SK-N-SH (cell line): ENCODE measurements around the gene PEX26.

ENCODE experiments used
- EP300 ChIP-seq, 2 experiments: IDR thresholded peaks; 2 replicates each; pipeline versions ENCODE4 v1.4.0 to v1.6.1; 2012; ENCODE audit warnings: borderline replicate concordance in 1 of 2, low read depth in 1 of 2, low read length in 1 of 2
- EZH2phosphoT487 ChIP-seq: fragments of 200-600 bp; sonication (generic); IDR thresholded peaks from 2 replicates; pipeline ENCODE4 v1.6.1; 2017; ENCODE audit warnings: low read depth, mixed run types, mild to moderate bottlenecking, antibody characterized with exemption, moderate library complexity, borderline replicate concordance
- FOSL2 ChIP-seq: IDR thresholded peaks from 2 replicates; pipeline ENCODE4 v1.4.0; 2012; ENCODE audit warnings: low read depth, mild to moderate bottlenecking, moderate library complexity, borderline replicate concordance
- GABPA ChIP-seq: IDR thresholded peaks from 2 replicates; pipeline ENCODE4 v1.4.0; 2012; ENCODE audit warnings: low read depth, mild to moderate bottlenecking
- JUND ChIP-seq: IDR thresholded peaks from 2 replicates; pipeline ENCODE4 v1.4.0; 2012
- POLR2AphosphoS5 ChIP-seq: IDR thresholded peaks from 2 replicates; pipeline ENCODE4 v1.6.1; 2012; ENCODE audit warnings: low read depth, low read length
- RFX5 ChIP-seq: IDR thresholded peaks from 2 replicates; pipeline ENCODE4 v1.6.1; 2012; ENCODE audit warnings: mild to moderate bottlenecking, improper control_type of control experiment, low read length
- TAF1 ChIP-seq: IDR thresholded peaks from 2 replicates; pipeline ENCODE4 v1.6.1; 2012; ENCODE audit warnings: low read depth, mild to moderate bottlenecking, low read length, moderate library complexity, borderline replicate concordance
- TCF12 ChIP-seq: IDR thresholded peaks from 2 replicates; pipeline ENCODE4 v1.4.0; 2012
- YY1 ChIP-seq: IDR thresholded peaks from 2 replicates; pipeline ENCODE4 v1.4.0; 2012; ENCODE audit warnings: low read depth, mild to moderate bottlenecking
- ZBTB33 ChIP-seq: IDR thresholded peaks from 2 replicates; pipeline ENCODE4 v1.4.0; 2012; ENCODE audit warnings: low read depth, borderline replicate concordance
- TF ChIP-seq, protein P1 (sequence below): fragments of 200-600 bp; sonication (generic); IDR thresholded peaks from 2 replicates; pipeline ENCODE4 v1.6.1; 2017; ENCODE audit warnings: antibody characterized with exemption, mild to moderate bottlenecking, moderate library complexity
- TF ChIP-seq, protein P2 (sequence below): IDR thresholded peaks from 2 replicates; pipeline ENCODE4 v1.6.1; 2012; ENCODE audit warnings: mild to moderate bottlenecking, low read depth, low read length, moderate library complexity

- TF ChIP-seq, protein P1, sequence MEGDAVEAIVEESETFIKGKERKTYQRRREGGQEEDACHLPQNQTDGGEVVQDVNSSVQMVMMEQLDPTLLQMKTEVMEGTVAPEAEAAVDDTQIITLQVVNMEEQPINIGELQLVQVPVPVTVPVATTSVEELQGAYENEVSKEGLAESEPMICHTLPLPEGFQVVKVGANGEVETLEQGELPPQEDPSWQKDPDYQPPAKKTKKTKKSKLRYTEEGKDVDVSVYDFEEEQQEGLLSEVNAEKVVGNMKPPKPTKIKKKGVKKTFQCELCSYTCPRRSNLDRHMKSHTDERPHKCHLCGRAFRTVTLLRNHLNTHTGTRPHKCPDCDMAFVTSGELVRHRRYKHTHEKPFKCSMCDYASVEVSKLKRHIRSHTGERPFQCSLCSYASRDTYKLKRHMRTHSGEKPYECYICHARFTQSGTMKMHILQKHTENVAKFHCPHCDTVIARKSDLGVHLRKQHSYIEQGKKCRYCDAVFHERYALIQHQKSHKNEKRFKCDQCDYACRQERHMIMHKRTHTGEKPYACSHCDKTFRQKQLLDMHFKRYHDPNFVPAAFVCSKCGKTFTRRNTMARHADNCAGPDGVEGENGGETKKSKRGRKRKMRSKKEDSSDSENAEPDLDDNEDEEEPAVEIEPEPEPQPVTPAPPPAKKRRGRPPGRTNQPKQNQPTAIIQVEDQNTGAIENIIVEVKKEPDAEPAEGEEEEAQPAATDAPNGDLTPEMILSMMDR = no peak
- TF ChIP-seq JUND (no peak), FOSL2 (no peak), POLR2AphosphoS5 (no peak), RFX5 (no peak), TCF12 (no peak), YY1 (no peak), ZBTB33 (no peak), EP300 (IDR thresholded peaks at IDR 0.05; ENCODE audit: borderline replicate concordance in 1 of 2, low read depth in 1 of 2, low read length in 1 of 2) (no peak), EZH2phosphoT487 (no peak), GABPA (no peak), TAF1 (no peak)
- TF ChIP-seq, protein P2, sequence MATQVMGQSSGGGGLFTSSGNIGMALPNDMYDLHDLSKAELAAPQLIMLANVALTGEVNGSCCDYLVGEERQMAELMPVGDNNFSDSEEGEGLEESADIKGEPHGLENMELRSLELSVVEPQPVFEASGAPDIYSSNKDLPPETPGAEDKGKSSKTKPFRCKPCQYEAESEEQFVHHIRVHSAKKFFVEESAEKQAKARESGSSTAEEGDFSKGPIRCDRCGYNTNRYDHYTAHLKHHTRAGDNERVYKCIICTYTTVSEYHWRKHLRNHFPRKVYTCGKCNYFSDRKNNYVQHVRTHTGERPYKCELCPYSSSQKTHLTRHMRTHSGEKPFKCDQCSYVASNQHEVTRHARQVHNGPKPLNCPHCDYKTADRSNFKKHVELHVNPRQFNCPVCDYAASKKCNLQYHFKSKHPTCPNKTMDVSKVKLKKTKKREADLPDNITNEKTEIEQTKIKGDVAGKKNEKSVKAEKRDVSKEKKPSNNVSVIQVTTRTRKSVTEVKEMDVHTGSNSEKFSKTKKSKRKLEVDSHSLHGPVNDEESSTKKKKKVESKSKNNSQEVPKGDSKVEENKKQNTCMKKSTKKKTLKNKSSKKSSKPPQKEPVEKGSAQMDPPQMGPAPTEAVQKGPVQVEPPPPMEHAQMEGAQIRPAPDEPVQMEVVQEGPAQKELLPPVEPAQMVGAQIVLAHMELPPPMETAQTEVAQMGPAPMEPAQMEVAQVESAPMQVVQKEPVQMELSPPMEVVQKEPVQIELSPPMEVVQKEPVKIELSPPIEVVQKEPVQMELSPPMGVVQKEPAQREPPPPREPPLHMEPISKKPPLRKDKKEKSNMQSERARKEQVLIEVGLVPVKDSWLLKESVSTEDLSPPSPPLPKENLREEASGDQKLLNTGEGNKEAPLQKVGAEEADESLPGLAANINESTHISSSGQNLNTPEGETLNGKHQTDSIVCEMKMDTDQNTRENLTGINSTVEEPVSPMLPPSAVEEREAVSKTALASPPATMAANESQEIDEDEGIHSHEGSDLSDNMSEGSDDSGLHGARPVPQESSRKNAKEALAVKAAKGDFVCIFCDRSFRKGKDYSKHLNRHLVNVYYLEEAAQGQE = no peak
Measured at GRCh38 chr22:18130018-18130417, 52.2 kb downstream of the PEX26 start.
